HG03354 (cell line): ENCODE results near the gene BCL11B.

Experiments used
- ATAC-seq: cut with Tn5 transposase; IDR thresholded peaks from one replicate; pipeline ENCODE4 v1.9.1; 2021; ENCODE audit warnings: mild to moderate bottlenecking; ENCODE audit not compliant: unreplicated experiment, poor library complexity, severe bottlenecking

The BCL11B gene

DNA sequence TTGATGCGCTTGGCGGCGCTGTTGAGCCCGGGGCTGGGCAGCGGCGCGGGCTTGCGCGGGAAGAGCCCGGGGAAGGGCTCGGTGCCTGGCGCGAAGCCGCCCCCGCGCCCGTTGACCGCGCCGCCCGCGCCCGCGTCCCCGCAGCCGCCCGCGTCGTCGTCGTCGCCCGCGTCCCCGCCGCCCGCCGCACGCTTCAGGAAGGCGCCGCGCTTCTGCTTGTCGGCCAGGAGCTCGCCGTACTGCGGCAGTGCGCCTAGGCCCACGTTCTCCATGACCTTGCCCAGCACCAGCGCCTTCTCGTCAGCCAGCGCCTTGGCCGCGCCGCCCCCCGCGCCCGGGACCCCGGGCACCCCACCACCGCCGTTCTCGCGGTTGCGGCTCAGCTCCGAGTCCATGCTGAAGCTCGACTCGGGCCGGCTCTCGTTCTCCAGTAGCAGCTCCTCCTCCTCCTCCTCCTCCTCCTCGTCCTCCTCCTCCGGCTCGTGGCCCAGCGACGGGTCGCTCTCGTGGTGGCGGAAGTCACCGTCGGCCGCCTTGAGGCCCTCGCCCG lies 97.2 kb downstream of the BCL11B start:
- ATAC-seq: no peak

- ATAC-seq: no peak
Measured at GRCh38 chr14:99174081-99174769, 97.8 kb downstream of the BCL11B start.

DNA sequence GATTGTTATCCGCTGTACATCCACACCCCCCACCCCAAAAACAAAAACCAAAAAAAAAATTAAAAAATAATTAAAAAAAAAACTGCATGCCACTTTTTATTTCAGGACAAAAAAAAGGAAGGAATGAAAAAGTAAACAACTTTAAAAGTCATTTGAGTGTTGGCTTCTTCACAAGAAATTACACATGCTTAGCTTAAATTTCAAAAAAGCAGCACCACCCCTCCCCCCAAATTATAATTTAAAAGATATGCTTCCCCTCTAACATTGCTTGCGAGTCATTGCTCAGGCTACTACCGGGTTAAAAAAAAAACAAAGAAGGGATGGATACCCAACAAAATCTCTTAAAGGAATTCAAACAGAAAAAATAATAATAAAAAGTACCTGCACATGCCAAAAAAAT lies 98.5 kb downstream of the BCL11B start:
- no peak for ATAC-seq

DNA sequence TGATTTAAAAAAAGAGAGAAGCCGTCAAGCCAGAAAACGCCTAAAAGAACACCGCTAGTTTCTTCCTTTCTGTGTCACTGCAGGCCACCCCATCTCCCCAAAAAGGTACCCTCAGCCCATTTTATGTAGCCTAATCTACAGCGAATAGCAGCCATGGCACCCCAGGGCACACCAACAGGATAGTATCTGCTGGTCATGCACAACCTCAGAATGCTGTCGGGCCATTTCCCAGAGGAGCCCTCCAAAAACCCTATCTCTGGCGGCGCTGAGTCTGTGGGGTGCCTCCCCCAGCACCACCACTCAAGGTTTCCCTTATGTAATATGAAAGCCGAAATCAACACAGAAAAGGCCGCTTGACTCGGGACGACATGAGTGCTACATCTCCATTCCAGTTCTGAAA lies 98.9 kb downstream of the BCL11B start:
- ATAC-seq: no peak

- ATAC-seq: no peak
Measured at GRCh38 chr14:99171396-99171795, 100.6 kb downstream of the BCL11B start.

GRCh38 chr14:99169776-99170356 lies 102.1 kb downstream of the BCL11B start:
- ATAC-seq: no peak

GRCh38 chr14:99168330-99168729 lies 103.7 kb downstream of the BCL11B start:
- ATAC-seq: no peak

DNA sequence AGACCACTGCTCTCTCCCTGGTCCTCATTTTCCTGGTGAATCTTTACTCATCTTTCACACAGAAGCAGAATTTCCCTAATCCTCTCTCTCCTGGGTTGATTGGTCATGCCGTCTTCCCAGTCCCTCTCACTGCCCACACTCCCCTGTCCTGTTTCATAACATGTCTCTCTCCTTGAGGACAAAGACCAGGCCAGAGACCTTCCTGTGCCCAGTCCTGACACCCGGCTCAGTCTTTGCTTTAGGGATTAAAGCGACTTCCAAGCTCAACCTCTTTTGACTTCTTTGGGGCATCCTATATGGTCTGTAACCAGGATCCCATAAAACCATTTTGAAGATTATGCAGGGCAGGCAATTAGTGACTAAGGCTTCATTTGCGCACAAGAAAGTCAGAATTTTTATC lies 105.5 kb downstream of the BCL11B start:
- no peak for ATAC-seq

DNA sequence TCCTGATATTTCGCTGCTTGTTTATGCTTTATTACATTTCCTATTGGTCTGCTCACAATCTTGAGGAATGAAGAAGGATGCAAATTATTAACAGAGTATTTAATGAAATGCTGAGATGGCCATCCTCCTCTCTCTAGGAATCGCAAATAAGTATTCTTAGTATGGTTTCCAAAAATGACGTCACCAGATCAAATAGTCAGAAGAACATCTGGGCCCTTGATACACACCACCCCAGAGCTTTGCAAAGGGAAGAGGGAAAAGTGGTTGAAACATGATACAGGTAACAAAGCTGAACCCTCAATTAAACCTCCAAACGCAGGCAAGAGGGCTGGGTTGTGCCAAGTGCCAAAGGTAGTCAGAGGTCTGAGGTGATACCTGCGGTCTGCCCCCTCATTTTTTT lies 107.3 kb downstream of the BCL11B start:
- ATAC-seq: no peak

- ATAC-seq: no peak
Measured at GRCh38 chr14:99163446-99163845, 108.6 kb downstream of the BCL11B start.

DNA sequence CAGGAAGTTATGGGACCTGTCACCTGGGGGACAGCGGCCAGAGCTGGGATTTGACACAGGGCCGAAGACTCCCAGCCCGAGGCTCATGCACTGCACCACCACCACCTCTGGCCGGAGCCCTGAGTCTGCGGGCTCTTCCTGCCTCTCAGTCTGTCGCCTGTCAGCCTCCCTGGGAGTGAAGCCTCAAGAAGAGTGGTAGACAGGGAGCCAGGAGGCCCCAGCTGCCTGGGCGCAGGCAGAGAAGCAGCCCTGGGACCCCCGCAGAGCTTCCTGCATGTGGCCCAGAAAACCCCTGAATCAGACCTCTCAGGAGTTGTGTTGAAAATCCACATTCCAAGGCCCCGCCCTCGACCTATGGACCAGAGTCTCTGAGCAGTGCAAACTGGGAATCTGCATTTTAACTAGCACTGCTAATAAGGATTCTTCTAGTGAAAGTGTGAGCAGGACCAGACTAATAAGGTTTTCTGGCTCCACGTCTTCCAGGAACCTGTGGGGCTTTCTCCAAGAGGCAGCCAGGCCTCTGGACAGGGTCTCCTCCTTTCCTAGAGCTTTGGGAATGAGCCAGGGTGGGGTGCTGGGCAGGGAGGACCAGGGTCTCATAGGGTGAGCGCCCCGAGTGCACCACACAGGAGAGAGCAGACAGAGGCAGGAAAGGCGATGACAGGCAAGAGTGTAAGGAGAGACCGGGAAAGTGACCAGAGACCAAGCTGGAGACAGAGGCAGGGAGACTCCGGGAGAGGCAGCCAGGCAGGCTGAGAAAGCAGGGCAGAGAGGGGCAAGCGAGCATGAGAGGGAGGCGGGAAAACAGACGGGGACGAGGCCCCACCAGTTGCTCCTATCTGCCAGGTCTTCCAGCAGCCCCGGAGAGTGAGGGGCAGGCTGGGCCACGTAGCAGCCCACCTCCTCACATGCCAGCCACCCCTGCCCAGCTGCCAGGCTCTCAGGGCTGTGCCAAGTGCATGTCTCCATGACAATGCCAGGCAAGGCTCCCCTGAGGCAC lies 112.4 kb downstream of the BCL11B start:
- no peak for ATAC-seq

- ATAC-seq: no peak
Measured at GRCh38 chr14:99158646-99159165, 113.3 kb downstream of the BCL11B start.

- ATAC-seq: no peak
Measured at GRCh38 chr14:99158150-99158549, 113.8 kb downstream of the BCL11B start.

GRCh38 chr14:99157676-99158075 lies 114.3 kb downstream of the BCL11B start:
- ATAC-seq: no peak

- ATAC-seq: no peak
Measured at GRCh38 chr14:99157246-99157645, 114.8 kb downstream of the BCL11B start.

GRCh38 chr14:99156814-99157213 lies 115.2 kb downstream of the BCL11B start:
- ATAC-seq: no peak

GRCh38 chr14:99156090-99156425 lies 115.9 kb downstream of the BCL11B start:
- ATAC-seq: no peak

DNA sequence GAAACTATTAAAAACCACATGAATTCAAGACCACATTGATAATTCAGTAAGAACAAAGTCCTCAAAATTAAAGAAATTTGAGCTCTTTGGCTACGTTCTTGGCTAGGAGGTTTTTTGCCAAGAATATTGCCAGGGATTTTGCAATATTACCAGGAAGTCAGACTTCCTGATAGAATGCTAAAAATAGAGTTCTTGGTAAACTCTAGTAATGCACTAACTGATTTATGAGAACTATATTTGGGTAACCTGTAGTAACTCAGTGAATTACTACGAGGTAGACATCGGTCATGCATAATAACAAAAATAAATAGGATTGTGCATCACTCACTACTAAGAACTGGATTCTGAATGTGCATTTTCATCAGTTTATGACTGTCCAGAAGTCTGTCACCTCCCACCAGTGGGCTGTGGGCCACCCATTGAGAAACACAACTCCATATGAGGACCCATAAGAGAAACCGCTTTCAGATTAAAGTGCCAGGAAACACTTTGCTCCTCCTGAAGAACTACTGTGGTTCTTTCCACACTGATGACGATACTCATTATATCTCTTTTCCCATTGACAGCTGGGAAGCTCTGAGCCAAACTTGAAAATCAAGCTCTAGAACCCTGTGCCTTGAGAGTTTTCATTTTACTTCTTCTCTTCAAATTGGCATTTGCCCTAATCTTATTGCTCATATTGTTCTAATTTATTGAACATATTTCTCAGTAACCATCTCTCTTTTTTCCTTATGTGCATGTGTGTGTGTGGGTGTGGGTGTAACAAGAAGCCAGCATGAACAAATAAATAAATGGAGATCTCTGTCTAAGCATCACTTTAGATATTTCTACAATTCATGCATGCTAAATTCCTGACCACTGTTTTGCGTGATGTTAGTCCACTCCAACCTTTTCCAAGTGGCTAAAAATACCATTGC lies 116.6 kb downstream of the BCL11B start:
- no peak for ATAC-seq

- no peak for ATAC-seq
Measured at GRCh38 chr14:99150236-99150635, 121.8 kb downstream of the BCL11B start.
